Measurements from ENCODE around the gene ZFYVE27. TPM values are rescaled to one million over a fixed set of nuclear protein-coding genes. Genes with fewer than 3 reads are reported as not detected.

Gene ZFYVE27
- total and polyA plus RNA-seq, 2 of the 4 experiments (the other 2 are of a cell fraction), result 13.1 to 22.2 TPM

- no peak overlapping the region for H2AFZ ChIP-seq (replicated peaks; ENCODE audit: low read length, poor library complexity)
- dilution Hi-C loops (cut with HindIII; ENCODE audit: low sequenced_read_pairs, unreplicated experiment), result no loop called here
- DNase-seq, result no peak
Observed at GRCh38 chr10:97768322-97769315, 31.7 kb downstream of the ZFYVE27 start.

More at GRCh38 chr10:97768322-97769315, 31.7 kb downstream of the ZFYVE27 start:
- no peaks in the 10 kb centered on the region for H3K36me3 ChIP-seq (ENCODE audit: control insufficient read depth, insufficient read depth, low read length)
- no peak overlapping the region for H3K4me3 ChIP-seq (ENCODE audit: insufficient read depth, low read depth, low read length)
- no peak overlapping the region for H2BK120ac ChIP-seq (ENCODE audit: low read depth, low read length)
- H3K79me1 ChIP-seq (ENCODE audit: low read depth in 1 of 2, low read length in 2 of 2), result no peaks in the 10 kb centered on the region
- intact Hi-C loops (cut with micrococcal nuclease), result no loop called here
- H3K4me2 ChIP-seq (ENCODE audit: low read depth, low read length), result no peak overlapping the region
- H3K9ac ChIP-seq (ENCODE audit: low read depth, low read length), result no peak overlapping the region
- H2AK9ac ChIP-seq (replicated peaks; ENCODE audit: low read depth, low read length, poor library complexity), result no peak overlapping the region
- H3K27me3 ChIP-seq (ENCODE audit: control insufficient read depth, insufficient read depth, low read length), result peaks cover 43% of the 10 kb centered on the region
- no peak overlapping the region for H3K27ac ChIP-seq (ENCODE audit: insufficient read depth, low read length)
- no peak overlapping the region for H4K5ac ChIP-seq (ENCODE audit: low read depth, low read length)
- no peak overlapping the region for H4K8ac ChIP-seq (ENCODE audit: low read depth in 2 of 2, low read length in 2 of 2)
- no peaks in the 10 kb centered on the region for H4K20me1 ChIP-seq (ENCODE audit: insufficient read depth, low read length)
- ATAC-seq (ENCODE audit: low read depth), result no peak
- POLR2A ChIA-PET (ENCODE audit: unreplicated experiment), result no interaction called here
- no peak overlapping the region for H2BK5ac ChIP-seq (ENCODE audit: low read depth, low read length, poor library complexity, severe bottlenecking)
- no peak overlapping the region for H3K14ac ChIP-seq (replicated peaks; ENCODE audit: low read depth, low read length)
- H3K56ac ChIP-seq (ENCODE audit: extremely low read depth, insufficient read depth, low read length), result no peak overlapping the region
- H3K4me1 ChIP-seq (ENCODE audit: control insufficient read depth, insufficient read depth, low read length), result 0 out of 2 replicates have a peak, but pooled peaks cover 2% of the 10 kb centered on the region
- CTCF ChIA-PET, result no interaction called here
- no peaks in the 10 kb centered on the region for H3K9me3 ChIP-seq (ENCODE audit: control insufficient read depth, insufficient read depth, low read length)
- in situ Hi-C loops (cut with MboI; ENCODE audit: low sequenced_read_pairs), result no loop called here
- no peak overlapping the region for H3K23ac ChIP-seq (ENCODE audit: low read depth, low read length)
- no peak overlapping the region for H3K18ac ChIP-seq (ENCODE audit: low read depth, low read length)
- H3K4ac ChIP-seq (ENCODE audit: low read depth, low read length), result no peak overlapping the region
- H2AK5ac ChIP-seq (ENCODE audit: low read depth, low read length), result no peak overlapping the region
- 70% methylated on average over 2 of the region's 9 CpGs; no CpG with 5 or more reads in 1 of the 2 experiments for WGBS, 2 experiments (ENCODE audit: extremely low coverage in 2 of 2, insufficient read length in 1 of 2)
- TF ChIP-seq RCOR1 (IDR thresholded peaks at IDR 0.05; ENCODE audit: insufficient replicate concordance, low read length) (no peak), RAD21 (IDR thresholded peaks at IDR 0.05; ENCODE audit: low read length) (no peak), CTCF (conservative IDR thresholded peaks at IDR 0.05; ENCODE audit: low read depth, low read length) (no peak), SMC3 (IDR thresholded peaks at IDR 0.05; ENCODE audit: low read depth, low read length) (no peak), FOS (IDR thresholded peaks at IDR 0.05; ENCODE audit: low read depth, low read length) (no peak), MAFK (IDR thresholded peaks at IDR 0.05; ENCODE audit: low read depth, low read length) (no peak), BHLHE40 (IDR thresholded peaks at IDR 0.05; ENCODE audit: low read depth, low read length) (no peak)
- no peak overlapping the region for H2BK15ac ChIP-seq (ENCODE audit: low read depth, low read length)
- BruUV-seq (replicated peaks), result no TSS peak
- no peaks in the 10 kb centered on the region for H3K9me1 ChIP-seq (ENCODE audit: insufficient read depth, low read length)
- no peak overlapping the region for H4K91ac ChIP-seq (ENCODE audit: insufficient read depth, low read depth, low read length)
- no peak overlapping the region for H2BK20ac ChIP-seq (ENCODE audit: low read depth, low read length)

All from IMR-90 (cell line).